ENCODE results near the gene AQP12A. TPM values are rescaled to one million over a fixed set of nuclear protein-coding genes. Genes with fewer than 3 reads are reported as not detected.

The AQP12A gene
- total and polyA plus RNA-seq, 9 of the 15 experiments (the other 6 are each of a cell fraction or from before 2014, with no cell fraction given), result not detected

- TF ChIP-seq ZNF609 (CRISPR knock-in tag; IDR thresholded peaks at IDR 0.05; ENCODE audit: borderline replicate concordance) (no peak), ZBTB34 (CRISPR knock-in tag; IDR thresholded peaks at IDR 0.05) (no peak), MTA2 (IDR thresholded peaks at IDR 0.05; ENCODE audit: low read depth) (no peak), SLC30A9 (CRISPR knock-in tag; IDR thresholded peaks at IDR 0.05) (no peak), ZNF24 (IDR thresholded peaks at IDR 0.05) (no peak), ZNF239 (CRISPR knock-in tag; IDR thresholded peaks at IDR 0.05) (no peak)
These were observed 44.0 kb upstream of the AQP12A start (continued) for GRCh38 chr2:240647503-240648154.
